ENCODE measurements around the gene MAIP1.

The MAIP1 gene

DNA sequence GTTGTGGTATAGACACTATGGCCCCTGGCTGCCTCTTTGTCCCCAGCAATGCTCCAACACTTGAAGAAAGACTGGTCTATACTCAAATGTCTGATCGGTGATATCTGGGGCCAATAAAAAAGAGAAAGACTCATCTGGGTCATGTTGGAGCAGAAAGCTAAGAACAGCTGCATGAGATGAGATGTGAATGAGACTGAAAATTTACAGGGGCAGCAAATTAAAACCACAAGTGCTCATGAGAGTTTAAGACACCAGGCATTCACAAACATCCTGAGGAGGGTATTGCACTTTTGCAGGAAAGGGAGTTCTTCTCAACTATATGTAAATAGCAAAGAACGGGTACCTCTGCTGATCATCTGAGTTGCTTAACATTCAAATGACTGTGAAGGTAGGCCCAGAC lies 36.3 kb downstream of the MAIP1 start:
- DNase-seq (ENCODE audit: low read depth) = no peak

- no peak for DNase-seq (ENCODE audit: low read depth)
Measured at GRCh38 chr2:199992296-199992695, 36.9 kb downstream of the MAIP1 start.

GRCh38 chr2:199994371-199994770 lies 39.0 kb downstream of the MAIP1 start:
- DNase-seq (ENCODE audit: low read depth) = no peak

- DNase-seq (ENCODE audit: low read depth) = no peak
Measured at GRCh38 chr2:199994896-199995295, 39.5 kb downstream of the MAIP1 start.

DNA sequence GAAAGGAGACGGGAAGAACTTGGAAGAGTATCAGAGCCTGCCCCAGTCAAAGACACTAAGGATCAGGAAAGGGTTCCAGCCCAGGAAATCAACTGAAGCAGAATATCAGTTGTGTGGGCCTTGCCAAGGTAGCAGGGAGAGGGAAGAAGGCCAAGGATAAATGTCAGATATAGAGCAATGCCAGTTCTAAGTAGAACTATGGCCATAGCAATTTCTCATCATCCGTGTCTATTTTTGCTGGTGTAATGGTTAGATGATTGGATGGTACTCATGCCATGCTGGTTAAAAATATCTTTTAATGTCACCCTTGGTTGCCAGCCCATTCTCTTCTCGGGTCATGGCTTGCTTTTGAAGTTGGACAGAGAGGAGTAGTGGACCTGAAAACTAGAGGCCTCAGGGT lies 41.9 kb downstream of the MAIP1 start:
- DNase-seq (ENCODE audit: low read depth) = no peak

DNA sequence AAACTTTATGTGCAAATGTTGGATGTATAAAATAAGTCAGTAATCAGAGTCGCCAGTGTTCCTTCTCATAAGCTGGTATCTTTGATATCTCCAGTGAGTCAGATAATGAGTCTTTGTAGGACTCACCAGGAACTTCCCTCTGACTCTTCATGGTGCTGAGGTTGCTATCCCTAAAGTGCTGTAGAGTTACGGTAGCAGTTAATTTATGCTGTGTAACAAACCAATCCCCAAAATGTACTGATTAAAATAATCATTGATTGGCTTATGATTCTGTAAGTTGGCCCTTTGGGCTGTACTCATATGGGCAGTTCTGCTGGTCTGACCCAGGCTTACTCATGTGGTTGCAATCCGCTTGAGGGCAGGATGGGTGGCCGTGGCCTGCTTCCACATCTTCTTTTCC lies 43.8 kb downstream of the MAIP1 start:
- no peak for DNase-seq (ENCODE audit: low read depth)

- DNase-seq (ENCODE audit: low read depth) = no peak
Measured at GRCh38 chr2:200000444-200001163, 45.2 kb downstream of the MAIP1 start.

DNA sequence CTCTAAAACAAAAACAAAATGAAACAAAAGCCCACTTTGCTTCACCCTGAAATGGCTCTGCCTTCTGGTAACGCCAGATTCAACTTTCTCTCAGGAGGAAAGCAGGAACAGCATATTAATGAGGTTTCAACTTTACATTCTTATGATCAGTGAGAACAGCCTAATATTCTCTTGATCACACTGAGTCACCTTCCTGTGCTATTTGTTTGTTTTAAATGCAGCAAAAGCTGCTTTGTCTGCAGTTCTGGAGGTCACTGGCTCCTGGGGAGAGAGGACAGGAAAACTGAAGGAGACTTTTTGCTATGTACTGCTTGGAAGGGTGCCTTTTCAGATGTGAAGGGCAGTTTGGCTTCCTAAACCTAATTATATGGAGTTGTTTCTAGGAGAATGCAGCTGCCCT lies 48.1 kb downstream of the MAIP1 start:
- DNase-seq (ENCODE audit: low read depth) = no peak

- DNase-seq (ENCODE audit: low read depth) = no peak
Measured at GRCh38 chr2:200005675-200006074, 50.3 kb downstream of the MAIP1 start.

- DNase-seq (ENCODE audit: low read depth) = no peak
Measured at GRCh38 chr2:200007306-200007705, 51.9 kb downstream of the MAIP1 start.

- no peak for DNase-seq (ENCODE audit: low read depth)
Measured at GRCh38 chr2:200012401-200012800, 57.0 kb downstream of the MAIP1 start.
